GM19324 (cell line): ENCODE results near the gene DOK7.

ENCODE experiments used
- ATAC-seq: cut with Tn5 transposase; IDR thresholded peaks from one replicate; pipeline ENCODE4 v1.9.1; 2021; ENCODE audit warnings: mild to moderate bottlenecking, moderate library complexity; ENCODE audit not compliant: unreplicated experiment, low FRiP score

DOK7 gene

GRCh38 chr4:3462790-3463415 is at the start of gene DOK7:
TSS of gene DOK7 (plus strand) at chr4:3463306. CDS start at chr4:3463376, 70 bp downstream.
- no peak for ATAC-seq

- no peak for ATAC-seq
These were observed 49.3 kb upstream of the DOK7 start for GRCh38 chr4:3413675-3414420.

GRCh38 chr4:3414421-3415279 is 48.5 kb upstream of the DOK7 start:
- ATAC-seq: no peak

GRCh38 chr4:3415471-3416141 is 47.5 kb upstream of the DOK7 start:
- ATAC-seq: no peak

- ATAC-seq: no peak
These were observed 46.8 kb upstream of the DOK7 start for GRCh38 chr4:3416270-3416669.

- ATAC-seq: no peak
These were observed 46.3 kb upstream of the DOK7 start for GRCh38 chr4:3416821-3417221.

- ATAC-seq: no peak
These were observed 45.7 kb upstream of the DOK7 start for GRCh38 chr4:3417448-3417847.

GRCh38 chr4:3418029-3418762 is 44.9 kb upstream of the DOK7 start:
- ATAC-seq: no peak

- ATAC-seq: no peak
These were observed 43.1 kb upstream of the DOK7 start for GRCh38 chr4:3419836-3420605.

GRCh38 chr4:3420606-3420955 is 42.5 kb upstream of the DOK7 start:
- ATAC-seq: no peak

- ATAC-seq: no peak
These were observed 42.1 kb upstream of the DOK7 start for GRCh38 chr4:3420956-3421355.

- no peak for ATAC-seq
These were observed 41.6 kb upstream of the DOK7 start for GRCh38 chr4:3421470-3421869.

- ATAC-seq: no peak
These were observed 40.8 kb upstream of the DOK7 start for GRCh38 chr4:3422241-3422801.

- no peak for ATAC-seq
These were observed 40.3 kb upstream of the DOK7 start for GRCh38 chr4:3422808-3423297.

GRCh38 chr4:3423406-3423805 is 39.7 kb upstream of the DOK7 start:
- no peak for ATAC-seq

- ATAC-seq: no peak
These were observed 39.2 kb upstream of the DOK7 start for GRCh38 chr4:3423952-3424351.

GRCh38 chr4:3424522-3425095 is 38.5 kb upstream of the DOK7 start:
- no peak for ATAC-seq

GRCh38 chr4:3426465-3427133 is 36.5 kb upstream of the DOK7 start:
- no peak for ATAC-seq
